Cortex of kidney (tissue), 1 donor: ENCODE data around the gene OMD.
"Not testable (repeated sequence)": the region's sequence is repeated elsewhere in the genome, so short reads cannot be mapped to it uniquely, and the experiment has no call there.

Source experiments
- DNase-seq: peaks from one replicate; lab custom pipeline; 2025; lab: John Stamatoyannopoulos, UW

The OMD gene

GRCh38 chr9:92411157-92411556 is 13.1 kb downstream of the OMD start:
- DNase-seq: not testable (repeated sequence)

- no peak for DNase-seq
These were observed 15.4 kb downstream of the OMD start for GRCh38 chr9:92408747-92409478.

- DNase-seq: no peak
These were observed 16.5 kb downstream of the OMD start for GRCh38 chr9:92407818-92408217.

- DNase-seq: no peak
These were observed 17.8 kb downstream of the OMD start for GRCh38 chr9:92406477-92406876.

GRCh38 chr9:92405818-92406217 is 18.5 kb downstream of the OMD start:
- DNase-seq: no peak

GRCh38 chr9:92404042-92404836 is 20.0 kb downstream of the OMD start, which contains the start of gene OGN:
Gene OGN, minus strand, starts transcription at chr9:92404578. Its CDS starts 1,171 bp downstream, at chr9:92403407.
- DNase-seq: no peak

- no peak for DNase-seq
These were observed 21.2 kb downstream of the OMD start for GRCh38 chr9:92402826-92403745.

GRCh38 chr9:92402360-92402759 is 21.9 kb downstream of the OMD start:
- no peak for DNase-seq

- no peak for DNase-seq
These were observed 26.4 kb downstream of the OMD start for GRCh38 chr9:92397853-92398252.

GRCh38 chr9:92395617-92396016 is 28.7 kb downstream of the OMD start:
- DNase-seq: no peak

GRCh38 chr9:92393686-92394085 is 30.6 kb downstream of the OMD start:
- DNase-seq: no peak

GRCh38 chr9:92392690-92393089 is 31.6 kb downstream of the OMD start:
- DNase-seq: no peak

- no peak for DNase-seq
These were observed 38.3 kb downstream of the OMD start for GRCh38 chr9:92385953-92386352.

GRCh38 chr9:92385477-92385876 is 38.8 kb downstream of the OMD start:
- DNase-seq: no peak

- no peak for DNase-seq
These were observed 39.3 kb downstream of the OMD start for GRCh38 chr9:92385001-92385400.

GRCh38 chr9:92384375-92384774 is 39.9 kb downstream of the OMD start:
- DNase-seq: no peak

- no peak for DNase-seq
These were observed 42.5 kb downstream of the OMD start for GRCh38 chr9:92381775-92382174.

- no peak for DNase-seq
These were observed 43.7 kb downstream of the OMD start for GRCh38 chr9:92380603-92381002.

GRCh38 chr9:92378865-92379560 is 45.3 kb downstream of the OMD start:
- DNase-seq: no peak

- no peak for DNase-seq
These were observed 46.4 kb downstream of the OMD start for GRCh38 chr9:92377876-92378275.

- no peak for DNase-seq
These were observed 51.1 kb downstream of the OMD start for GRCh38 chr9:92373167-92373566.

GRCh38 chr9:92369075-92369474 is 55.2 kb downstream of the OMD start:
- DNase-seq: no peak
